Osteoblast (primary cell): ENCODE results near the gene SEZ6L2. TPM values are rescaled to one million over a fixed set of nuclear protein-coding genes. Genes with fewer than 3 reads are reported as not detected.

Experiments used
- DNase-seq: peaks from one replicate; pipeline ENCODE4 v3.0.0; 2011; ENCODE audit warnings: low spot score, mixed read lengths; ENCODE audit not compliant: insufficient read length; ENCODE audit errors: missing footprints
- H2AFZ ChIP-seq: 2 replicates; pipeline ENCODE4 v1.6.0; 2011; ENCODE audit warnings: mild to moderate bottlenecking, low read length
- H3K27ac ChIP-seq: 2 replicates; pipeline ENCODE4 v1.5.1; 2011; ENCODE audit warnings: mild to moderate bottlenecking, low read depth, low read length, moderate library complexity
- H3K27me3 ChIP-seq: 2 replicates; pipeline ENCODE4 v1.6.0; 2012; ENCODE audit warnings: mild to moderate bottlenecking, control low read depth, inconsistent platforms, low read length, moderate library complexity; ENCODE audit not compliant: insufficient read depth
- H3K36me3 ChIP-seq: 2 replicates; pipeline ENCODE4 v1.5.1; 2011; ENCODE audit warnings: mild to moderate bottlenecking, low read length, control low read depth, moderate library complexity; ENCODE audit not compliant: insufficient read depth
- H3K4me1 ChIP-seq: 2 replicates; pipeline ENCODE4 v1.5.1; 2011; ENCODE audit warnings: mild to moderate bottlenecking, low read length, control low read depth, moderate library complexity; ENCODE audit not compliant: insufficient read depth
- H3K4me2 ChIP-seq: 2 replicates; pipeline ENCODE4 v1.6.0; 2011; ENCODE audit warnings: mild to moderate bottlenecking, low read length; ENCODE audit not compliant: insufficient read depth
- H3K4me3 ChIP-seq: fragments of 200-600 bp; sonication (generic); 3 replicates; pipeline ENCODE4 v1.5.1; 2012; ENCODE audit warnings: mild to moderate bottlenecking, low read length, inconsistent platforms; ENCODE audit not compliant: insufficient read depth
- H3K79me2 ChIP-seq: 2 replicates; pipeline ENCODE4 v1.6.0; 2012; ENCODE audit warnings: mild to moderate bottlenecking, low read length, control low read depth, inconsistent platforms; ENCODE audit not compliant: insufficient read depth
- H3K9me3 ChIP-seq: 2 replicates; pipeline ENCODE4 v1.5.1; 2011; ENCODE audit warnings: low read depth, low read length, control low read depth
- H4K20me1 ChIP-seq: 2 replicates; pipeline ENCODE4 v1.6.0; 2012; ENCODE audit warnings: mild to moderate bottlenecking, low read length, control low read depth; ENCODE audit not compliant: insufficient read depth
- CTCF ChIP-seq: IDR thresholded peaks from 2 replicates; pipeline ENCODE4 v1.5.1; 2011; ENCODE audit warnings: mild to moderate bottlenecking, low read depth, low read length, moderate library complexity; ENCODE audit errors: extremely low read depth
- total RNA-seq: library from RNA; depleted of rRNA; stranded (reverse); fragments of >200 nt; gene quantifications from 2 replicates; pipeline ENCODE4 v1.2.3, GENCODE V29; 2012

Gene SEZ6L2
- total RNA-seq, 1 donor = 2.9 TPM

GRCh38 chr16:29898135-29898803 lies 1.1 kb downstream of the SEZ6L2 start:
- TF ChIP-seq CTCF = no peak

GRCh38 chr16:29897333-29897732 lies 2.0 kb downstream of the SEZ6L2 start:
- Histone ChIP-seq H3K4me1 (peaks cover 20% of the 10 kb centered on the region), H3K27ac (no peak overlapping the region), H3K27me3 (peaks cover 8% of the 10 kb centered on the region), H3K36me3 (no peaks in the 10 kb centered on the region), H4K20me1 (peaks cover 10% of the 10 kb centered on the region), H3K4me2 (no peak overlapping the region), H3K79me2 (peaks cover 14% of the 10 kb centered on the region), H3K4me3 (no peak overlapping the region), H3K9me3 (no peaks in the 10 kb centered on the region), H2AFZ (no peak overlapping the region)
- peak; percentile 21 for DNase-seq
- no peak for TF ChIP-seq CTCF

More at GRCh38 chr16:29898135-29898803, 1.1 kb downstream of the SEZ6L2 start:
- no peaks in the 10 kb centered on the region for H3K9me3 ChIP-seq
- H4K20me1 ChIP-seq = peaks cover 10% of the 10 kb centered on the region
- DNase-seq = peak; percentile 72
- H3K4me2 ChIP-seq = peak overlapping the region; percentile 92
- no peak overlapping the region for H2AFZ ChIP-seq
- H3K4me1 ChIP-seq = peaks cover 20% of the 10 kb centered on the region
- no peaks in the 10 kb centered on the region for H3K36me3 ChIP-seq
- H3K79me2 ChIP-seq = peaks cover 17% of the 10 kb centered on the region
- no peak overlapping the region for H3K27ac ChIP-seq
- H3K27me3 ChIP-seq = peaks cover 8% of the 10 kb centered on the region
- H3K4me3 ChIP-seq = peak overlapping the region; percentile 88

GRCh38 chr16:29896841-29897240 lies 2.5 kb downstream of the SEZ6L2 start:
- H3K27me3 ChIP-seq = peaks cover 8% of the 10 kb centered on the region
- DNase-seq = peak; percentile 37
- no peak overlapping the region for H3K27ac ChIP-seq
- H3K4me2 ChIP-seq = no peak overlapping the region
- H3K36me3 ChIP-seq = no peaks in the 10 kb centered on the region
- TF ChIP-seq CTCF = no peak
- H3K4me3 ChIP-seq = no peak overlapping the region
- H2AFZ ChIP-seq = no peak overlapping the region
- H3K79me2 ChIP-seq = peaks cover 9% of the 10 kb centered on the region
- H3K9me3 ChIP-seq = no peaks in the 10 kb centered on the region
- peaks cover 6% of the 10 kb centered on the region for H4K20me1 ChIP-seq
- peaks cover 18% of the 10 kb centered on the region for H3K4me1 ChIP-seq

- peaks cover 8% of the 10 kb centered on the region for H3K27me3 ChIP-seq
- no peak overlapping the region for H3K4me3 ChIP-seq
- DNase-seq = no peak
- H4K20me1 ChIP-seq = no peaks in the 10 kb centered on the region
- no peaks in the 10 kb centered on the region for H3K36me3 ChIP-seq
- H3K79me2 ChIP-seq = no peaks in the 10 kb centered on the region
- H3K9me3 ChIP-seq = no peaks in the 10 kb centered on the region
- no peak overlapping the region for H3K4me2 ChIP-seq
- H3K27ac ChIP-seq = no peak overlapping the region
- peaks cover 4% of the 10 kb centered on the region for H3K4me1 ChIP-seq
- TF ChIP-seq CTCF = no peak
- H2AFZ ChIP-seq = no peak overlapping the region
Observed at GRCh38 chr16:29894352-29894751, 5.0 kb downstream of the SEZ6L2 start.
